DMS53 treated with DMSO at 0.1 percent for 48 hours (cell line): Measurements from ENCODE around the gene BRD9.

Experiments used
- DNase-seq: peaks from one replicate; lab custom pipeline; 2025; ENCODE audit not compliant: unreplicated experiment; lab: John Stamatoyannopoulos, UW

Gene BRD9

DNA sequence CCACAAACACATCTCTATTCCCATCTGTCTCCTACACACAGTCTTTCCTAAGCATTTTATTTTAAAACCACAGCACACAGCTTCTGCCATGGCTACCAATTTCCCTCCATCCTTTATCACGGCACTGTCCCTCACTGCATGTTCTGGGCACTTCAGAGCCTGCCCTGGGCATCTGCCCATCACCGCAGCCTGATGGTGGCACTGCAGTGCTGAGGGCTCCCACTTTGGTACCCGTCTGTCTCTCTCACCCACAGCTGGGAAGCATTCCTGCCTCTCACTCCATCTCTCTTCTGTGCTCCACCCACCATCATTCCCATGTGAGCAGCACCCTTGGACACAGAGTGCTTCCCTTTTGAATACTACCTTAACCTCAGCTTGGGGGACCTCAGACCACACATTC, 73.5 kb downstream of the BRD9 start:
- DNase-seq: no peak

DNA sequence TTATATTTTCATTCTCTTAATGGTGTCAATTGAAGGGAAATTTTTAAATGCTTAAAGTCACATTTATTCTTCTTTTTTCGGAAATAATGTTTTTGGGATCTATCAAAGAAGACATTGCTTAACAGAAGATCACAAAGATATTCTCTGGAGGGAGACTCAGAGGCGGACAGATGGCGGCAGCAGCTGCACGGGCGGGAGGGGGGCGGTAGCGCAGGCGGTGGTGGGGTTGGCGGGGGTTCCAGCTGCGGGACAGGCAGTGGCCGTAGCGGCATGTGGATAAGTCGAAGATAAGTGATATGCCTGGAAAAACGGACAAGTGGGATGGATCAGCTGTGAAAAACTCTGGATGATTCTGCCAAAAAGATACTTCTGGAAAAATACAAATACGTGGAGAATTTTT, 76.4 kb downstream of the BRD9 start:
- no peak for DNase-seq

DNA sequence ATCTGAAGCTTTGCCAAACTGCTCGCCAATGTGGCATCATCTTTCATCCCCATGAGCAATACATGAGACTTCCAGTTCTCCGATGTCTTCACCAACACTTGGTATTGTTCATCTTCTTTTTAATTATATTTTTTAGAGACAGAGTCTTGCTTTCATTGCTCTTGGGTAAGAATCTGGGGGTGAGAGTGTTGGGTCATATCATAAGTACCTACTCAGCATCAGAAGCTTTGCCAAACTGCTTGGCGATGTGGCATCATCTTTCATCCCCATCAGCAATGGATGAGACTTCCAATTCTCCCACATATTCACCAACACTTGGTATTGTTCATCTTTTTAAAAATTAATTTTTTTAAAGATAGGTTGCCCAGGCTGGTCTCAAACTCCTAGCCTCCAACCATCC, 77.2 kb downstream of the BRD9 start:
- no peak for DNase-seq
